Measurements from ENCODE around the gene EHHADH. TPM values are rescaled to one million over a fixed set of nuclear protein-coding genes. Genes with fewer than 3 reads are reported as not detected.
"Not testable (repeated sequence)": the region's sequence is repeated elsewhere in the genome, so short reads cannot be mapped to it uniquely, and the experiment has no call there.

The EHHADH gene
- total and polyA plus RNA-seq, 8 donors, result 7.4 to 13.5 (median 12.0) TPM

GRCh38 chr3:185267193-185267592 lies 13.3 kb upstream of the EHHADH start:
- H3K27ac ChIP-seq, result no peak overlapping the region
- H3K27me3 ChIP-seq, result peaks cover 0 to 27% of the 10 kb centered on the region in 2 donors
- no peaks in the 10 kb centered on the region for H3K9me3 ChIP-seq
- intact Hi-C loops (cut with DNase I), result no loop called here
- no peak for TF ChIP-seq CTCF (IDR thresholded peaks at IDR 0.05)
- no peak for ATAC-seq
- H3K4me1 ChIP-seq, result no peaks in the 10 kb centered on the region
- DNase-seq, result no peak
- no peak overlapping the region for H3K4me3 ChIP-seq
- no peaks in the 10 kb centered on the region for H3K36me3 ChIP-seq

- no peak for ATAC-seq
- Histone ChIP-seq H3K4me1 (no peaks in the 10 kb centered on the region), H3K27ac (no peak overlapping the region), H3K27me3 (peaks cover 0 to 10% of the 10 kb centered on the region in 2 donors), H3K36me3 (no peaks in the 10 kb centered on the region), H3K4me3 (no peak overlapping the region), H3K9me3 (no peaks in the 10 kb centered on the region)
- intact Hi-C loops (cut with DNase I), result no loop called here
- DNase-seq, result peak in 1 of 4 donors; percentile 58
- no peak for TF ChIP-seq CTCF (IDR thresholded peaks at IDR 0.05)
Observed at GRCh38 chr3:185264849-185265553, 11.2 kb upstream of the EHHADH start.

- Histone ChIP-seq H3K9me3 (no peaks in the 10 kb centered on the region), H3K27me3 (peaks cover 0 to under 1% of the 10 kb centered on the region in 2 donors), H3K4me3 (no peak overlapping the region), H3K4me1 (no peaks in the 10 kb centered on the region), H3K36me3 (no peaks in the 10 kb centered on the region), H3K27ac (no peak overlapping the region)
- DNase-seq (no peak), ATAC-seq (no peak)
- intact Hi-C loops (cut with DNase I), result no loop called here
- TF ChIP-seq CTCF (IDR thresholded peaks at IDR 0.05), result no peak
Observed at GRCh38 chr3:185263423-185263822, 9.6 kb upstream of the EHHADH start.

- H3K9me3 ChIP-seq, result peaks cover 0 to 15% of the 10 kb centered on the region in 2 donors
- no peak overlapping the region for H3K27ac ChIP-seq
- DNase-seq (no peak), ATAC-seq (no peak)
- no peaks in the 10 kb centered on the region for H3K4me1 ChIP-seq
- H3K36me3 ChIP-seq, result no peaks in the 10 kb centered on the region
- H3K4me3 ChIP-seq, result no peak overlapping the region
- H3K27me3 ChIP-seq, result no peaks in the 10 kb centered on the region
- TF ChIP-seq CTCF (IDR thresholded peaks at IDR 0.05), result no peak
- intact Hi-C loops (cut with DNase I), result no loop called here
Observed at GRCh38 chr3:185257334-185257733, 3.5 kb upstream of the EHHADH start.

- no peak for ATAC-seq
- intact Hi-C loops (cut with DNase I), result no loop called here
- no peak for TF ChIP-seq CTCF (IDR thresholded peaks at IDR 0.05)
- no peak overlapping the region for H3K27ac ChIP-seq
- H3K4me1 ChIP-seq, result no peaks in the 10 kb centered on the region
- DNase-seq, result no peak
- H3K4me3 ChIP-seq, result no peak overlapping the region
- peaks cover 0 to 15% of the 10 kb centered on the region in 2 donors for H3K9me3 ChIP-seq
- H3K36me3 ChIP-seq, result no peaks in the 10 kb centered on the region
- H3K27me3 ChIP-seq, result no peaks in the 10 kb centered on the region
Observed at GRCh38 chr3:185254799-185255198, 950 bp upstream of the EHHADH start.

- ATAC-seq; intact Hi-C loops (cut with DNase I): not testable (repeated sequence)
Observed at GRCh38 chr3:185253133-185253532, 716 bp downstream of the EHHADH start.

More at GRCh38 chr3:185253133-185253532, 716 bp downstream of the EHHADH start:
- not testable (repeated sequence) for H3K27ac ChIP-seq, DNase-seq, H3K27me3 ChIP-seq, H3K36me3 ChIP-seq, H3K4me1 ChIP-seq
- H3K9me3 ChIP-seq, result peaks cover 0 to 12% of the 10 kb centered on the region in 2 donors
- H3K4me3 ChIP-seq, result peak overlapping the region in 1 of 2 donors; percentile 48
